Activated naive CD8-positive, alpha-beta T cell treated with anti-CD3 and anti-CD28 coated beads for 36 hours (primary cell): ENCODE data around the gene HAUS7. TPM values are rescaled to one million over a fixed set of nuclear protein-coding genes. Genes with fewer than 3 reads are reported as not detected.

Source experiments
- DNase-seq: peaks from one replicate; pipeline ENCODE4 v3.0.0; 2021
- H3K27ac Mint-ChIP-seq: one replicate; pipeline ENCODE4 v1.8.0; 2022; ENCODE audit warnings: mild to moderate bottlenecking, moderate library complexity, mixed read lengths
- H3K27me3 Mint-ChIP-seq: one replicate; pipeline ENCODE4 v1.8.0; 2022; ENCODE audit warnings: mild to moderate bottlenecking, mixed read lengths
- H3K36me3 Mint-ChIP-seq: one replicate; pipeline ENCODE4 v1.8.0; 2021; ENCODE audit warnings: mild to moderate bottlenecking, mixed read lengths
- H3K4me1 Mint-ChIP-seq: one replicate; pipeline ENCODE4 v1.8.0; 2021; ENCODE audit warnings: mixed read lengths
- H3K4me3 Mint-ChIP-seq: one replicate; pipeline ENCODE4 v1.8.0; 2022; ENCODE audit warnings: mild to moderate bottlenecking, moderate library complexity, mixed read lengths
- H3K9me3 Mint-ChIP-seq: one replicate; pipeline ENCODE4 v1.8.0; 2022; ENCODE audit warnings: mixed read lengths
- total RNA-seq, 2 experiments: library from RNA; stranded (reverse); gene quantifications; one replicate each; pipeline ENCODE4 v1.2.3, GENCODE V29; 2021

Gene HAUS7
- total RNA-seq, 2 experiments from 2014 or later = 66.4 to 67.2 TPM

GRCh38 chrX:153504445-153505016, 34.2 kb upstream of the HAUS7 start:
- H3K27me3 Mint-ChIP-seq = no peaks in the 10 kb centered on the region
- no peak overlapping the region for H3K4me3 Mint-ChIP-seq
- H3K27ac Mint-ChIP-seq = no peak overlapping the region
- no peaks in the 10 kb centered on the region for H3K9me3 Mint-ChIP-seq
- H3K36me3 Mint-ChIP-seq = no peaks in the 10 kb centered on the region
- DNase-seq = no peak
- peaks cover 1% of the 10 kb centered on the region for H3K4me1 Mint-ChIP-seq

- no peak overlapping the region for H3K27ac Mint-ChIP-seq
- H3K27me3 Mint-ChIP-seq = no peaks in the 10 kb centered on the region
- DNase-seq = no peak
- H3K4me1 Mint-ChIP-seq = no peaks in the 10 kb centered on the region
- H3K36me3 Mint-ChIP-seq = no peaks in the 10 kb centered on the region
- no peak overlapping the region for H3K4me3 Mint-ChIP-seq
- H3K9me3 Mint-ChIP-seq = no peaks in the 10 kb centered on the region
These were observed 32.4 kb upstream of the HAUS7 start for GRCh38 chrX:153502796-153503195.

GRCh38 chrX:153502131-153502530, 31.8 kb upstream of the HAUS7 start:
- H3K36me3 Mint-ChIP-seq = no peaks in the 10 kb centered on the region
- H3K4me1 Mint-ChIP-seq = no peaks in the 10 kb centered on the region
- H3K4me3 Mint-ChIP-seq = no peak overlapping the region
- no peaks in the 10 kb centered on the region for H3K9me3 Mint-ChIP-seq
- DNase-seq = no peak
- no peak overlapping the region for H3K27ac Mint-ChIP-seq
- no peaks in the 10 kb centered on the region for H3K27me3 Mint-ChIP-seq

- Mint-ChIP-seq H3K27me3 (no peaks in the 10 kb centered on the region), H3K9me3 (no peaks in the 10 kb centered on the region), H3K27ac (no peak overlapping the region), H3K36me3 (no peaks in the 10 kb centered on the region), H3K4me3 (no peak overlapping the region), H3K4me1 (no peaks in the 10 kb centered on the region)
- DNase-seq = no peak
These were observed 31.2 kb upstream of the HAUS7 start for GRCh38 chrX:153501530-153501929.

- no peak for DNase-seq
- H3K9me3 Mint-ChIP-seq = no peaks in the 10 kb centered on the region
- no peaks in the 10 kb centered on the region for H3K27me3 Mint-ChIP-seq
- H3K36me3 Mint-ChIP-seq = no peaks in the 10 kb centered on the region
- no peaks in the 10 kb centered on the region for H3K4me1 Mint-ChIP-seq
- no peak overlapping the region for H3K27ac Mint-ChIP-seq
- H3K4me3 Mint-ChIP-seq = no peak overlapping the region
These were observed 30.4 kb upstream of the HAUS7 start for GRCh38 chrX:153500676-153501280.

GRCh38 chrX:153499876-153500275, 29.5 kb upstream of the HAUS7 start:
- no peak overlapping the region for H3K4me3 Mint-ChIP-seq
- H3K27ac Mint-ChIP-seq = no peak overlapping the region
- H3K36me3 Mint-ChIP-seq = no peaks in the 10 kb centered on the region
- H3K9me3 Mint-ChIP-seq = no peaks in the 10 kb centered on the region
- peaks cover 4% of the 10 kb centered on the region for H3K27me3 Mint-ChIP-seq
- DNase-seq = no peak
- no peaks in the 10 kb centered on the region for H3K4me1 Mint-ChIP-seq

GRCh38 chrX:153499341-153499740, 29.0 kb upstream of the HAUS7 start:
- Mint-ChIP-seq H3K4me1 (no peaks in the 10 kb centered on the region), H3K9me3 (no peaks in the 10 kb centered on the region), H3K36me3 (no peaks in the 10 kb centered on the region), H3K27me3 (peaks cover 5% of the 10 kb centered on the region), H3K4me3 (no peak overlapping the region), H3K27ac (no peak overlapping the region)
- no peak for DNase-seq

- H3K4me1 Mint-ChIP-seq = no peaks in the 10 kb centered on the region
- H3K27ac Mint-ChIP-seq = no peak overlapping the region
- H3K36me3 Mint-ChIP-seq = no peaks in the 10 kb centered on the region
- H3K9me3 Mint-ChIP-seq = no peaks in the 10 kb centered on the region
- DNase-seq = no peak
- H3K4me3 Mint-ChIP-seq = no peak overlapping the region
- H3K27me3 Mint-ChIP-seq = peaks cover 5% of the 10 kb centered on the region
These were observed 28.1 kb upstream of the HAUS7 start for GRCh38 chrX:153498453-153498852.

GRCh38 chrX:153496590-153496959, 26.2 kb upstream of the HAUS7 start:
- Mint-ChIP-seq H3K27ac (no peak overlapping the region), H3K4me3 (no peak overlapping the region), H3K9me3 (no peaks in the 10 kb centered on the region), H3K27me3 (peaks cover 5% of the 10 kb centered on the region), H3K4me1 (no peaks in the 10 kb centered on the region), H3K36me3 (no peaks in the 10 kb centered on the region)
- DNase-seq = no peak

GRCh38 chrX:153495903-153496589, 25.7 kb upstream of the HAUS7 start:
- H3K4me3 Mint-ChIP-seq = no peak overlapping the region
- no peaks in the 10 kb centered on the region for H3K4me1 Mint-ChIP-seq

GRCh38 chrX:153495362-153495751, 25.0 kb upstream of the HAUS7 start:
- Mint-ChIP-seq H3K36me3 (no peaks in the 10 kb centered on the region), H3K27ac (no peak overlapping the region), H3K4me3 (no peak overlapping the region), H3K9me3 (no peaks in the 10 kb centered on the region), H3K4me1 (no peaks in the 10 kb centered on the region), H3K27me3 (peaks cover 5% of the 10 kb centered on the region)
- no peak for DNase-seq

More at GRCh38 chrX:153495903-153496589, 25.7 kb upstream of the HAUS7 start:
- H3K9me3 Mint-ChIP-seq = no peaks in the 10 kb centered on the region
- no peaks in the 10 kb centered on the region for H3K36me3 Mint-ChIP-seq
- DNase-seq = no peak
- no peak overlapping the region for H3K27ac Mint-ChIP-seq
- H3K27me3 Mint-ChIP-seq = peaks cover 5% of the 10 kb centered on the region

- peak; percentile 11 for DNase-seq
- no peaks in the 10 kb centered on the region for H3K36me3 Mint-ChIP-seq
- no peak within 1 kb of the TSS for H3K27ac Mint-ChIP-seq
- no peaks in the 10 kb centered on the region for H3K4me1 Mint-ChIP-seq
- peaks cover 5% of the 10 kb centered on the region for H3K27me3 Mint-ChIP-seq
- H3K9me3 Mint-ChIP-seq = no peaks in the 10 kb centered on the region
- no peak within 1 kb of the TSS for H3K4me3 Mint-ChIP-seq
These were observed 24.4 kb upstream of the HAUS7 start, which contains the start of gene BGN for GRCh38 chrX:153494541-153495361. Gene BGN, plus strand, starts transcription at chrX:153494980. Its CDS starts 9,652 bp downstream, at chrX:153504632.

GRCh38 chrX:153494061-153494460, 23.7 kb upstream of the HAUS7 start:
- DNase-seq = no peak
- Mint-ChIP-seq H3K27me3 (peaks cover 5% of the 10 kb centered on the region), H3K36me3 (no peaks in the 10 kb centered on the region), H3K27ac (no peak overlapping the region), H3K4me1 (no peaks in the 10 kb centered on the region), H3K9me3 (no peaks in the 10 kb centered on the region), H3K4me3 (no peak overlapping the region)

GRCh38 chrX:153493085-153493484, 22.7 kb upstream of the HAUS7 start:
- DNase-seq = no peak
- Mint-ChIP-seq H3K27me3 (peaks cover 5% of the 10 kb centered on the region), H3K4me1 (no peaks in the 10 kb centered on the region), H3K9me3 (no peaks in the 10 kb centered on the region), H3K36me3 (no peaks in the 10 kb centered on the region), H3K4me3 (no peak overlapping the region), H3K27ac (no peak overlapping the region)

- Mint-ChIP-seq H3K27me3 (peaks cover 5% of the 10 kb centered on the region), H3K36me3 (no peaks in the 10 kb centered on the region)
These were observed 22.2 kb upstream of the HAUS7 start for GRCh38 chrX:153492543-153492942.

More at GRCh38 chrX:153492543-153492942, 22.2 kb upstream of the HAUS7 start:
- DNase-seq = no peak
- H3K4me1 Mint-ChIP-seq = no peaks in the 10 kb centered on the region
- no peak overlapping the region for H3K27ac Mint-ChIP-seq
- no peak overlapping the region for H3K4me3 Mint-ChIP-seq
- H3K9me3 Mint-ChIP-seq = no peaks in the 10 kb centered on the region
